B cell (primary cell): ENCODE results near the gene S1PR3.

Source experiments
- EZH2 ChIP-seq: IDR thresholded peaks from 2 replicates; pipeline ENCODE4 v1.6.1; 2012; ENCODE audit warnings: borderline replicate concordance, low read depth, mild to moderate bottlenecking, moderate library complexity, low read length; ENCODE audit not compliant: insufficient read depth, poor library complexity, severe bottlenecking
- TF ChIP-seq, protein P1 (sequence below): fragments of 200-600 bp; IDR thresholded peaks from one replicate; pipeline ENCODE4 v1.8.0; 2022; ENCODE audit warnings: antibody characterized with exemption, mild to moderate bottlenecking

DNA sequence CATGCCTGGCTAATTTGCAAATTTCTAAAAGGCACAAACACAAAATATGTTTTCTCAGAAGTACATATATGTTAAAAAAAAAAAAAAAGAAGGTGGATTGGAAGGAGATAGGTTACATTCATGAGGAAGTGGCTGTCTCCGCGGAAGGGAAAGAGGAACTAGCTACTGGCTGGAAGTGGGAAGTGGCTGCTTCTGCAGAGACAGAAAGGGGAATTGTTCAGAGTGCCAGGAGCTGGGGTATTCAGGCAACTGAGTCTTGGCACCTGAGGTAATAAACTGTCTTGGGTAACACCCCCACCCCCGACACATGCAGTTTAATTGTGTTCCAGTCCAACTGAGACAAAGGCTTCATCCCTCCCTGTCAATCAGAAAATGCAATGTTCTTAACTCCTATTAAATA lies 45.6 kb downstream of the S1PR3 start:
- TF ChIP-seq, protein P1, sequence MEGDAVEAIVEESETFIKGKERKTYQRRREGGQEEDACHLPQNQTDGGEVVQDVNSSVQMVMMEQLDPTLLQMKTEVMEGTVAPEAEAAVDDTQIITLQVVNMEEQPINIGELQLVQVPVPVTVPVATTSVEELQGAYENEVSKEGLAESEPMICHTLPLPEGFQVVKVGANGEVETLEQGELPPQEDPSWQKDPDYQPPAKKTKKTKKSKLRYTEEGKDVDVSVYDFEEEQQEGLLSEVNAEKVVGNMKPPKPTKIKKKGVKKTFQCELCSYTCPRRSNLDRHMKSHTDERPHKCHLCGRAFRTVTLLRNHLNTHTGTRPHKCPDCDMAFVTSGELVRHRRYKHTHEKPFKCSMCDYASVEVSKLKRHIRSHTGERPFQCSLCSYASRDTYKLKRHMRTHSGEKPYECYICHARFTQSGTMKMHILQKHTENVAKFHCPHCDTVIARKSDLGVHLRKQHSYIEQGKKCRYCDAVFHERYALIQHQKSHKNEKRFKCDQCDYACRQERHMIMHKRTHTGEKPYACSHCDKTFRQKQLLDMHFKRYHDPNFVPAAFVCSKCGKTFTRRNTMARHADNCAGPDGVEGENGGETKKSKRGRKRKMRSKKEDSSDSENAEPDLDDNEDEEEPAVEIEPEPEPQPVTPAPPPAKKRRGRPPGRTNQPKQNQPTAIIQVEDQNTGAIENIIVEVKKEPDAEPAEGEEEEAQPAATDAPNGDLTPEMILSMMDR: no peak
- TF ChIP-seq EZH2: no peak
